LHCN-M2 (cell line): ENCODE measurements around the gene IPPK. TPM values are rescaled to one million over a fixed set of nuclear protein-coding genes. Genes with fewer than 3 reads are reported as not detected.
A peak's percentile ranks its signal among the peaks of the same experiment; 100 is the strongest.

Source experiments
- DNase-seq: peaks from one replicate; pipeline ENCODE4 v3.0.0-alpha.2; 2012; ENCODE audit warnings: low read depth
- total RNA-seq: library from RNA; depleted of rRNA; stranded (reverse); fragments of >200 nt; gene quantifications from 2 replicates; pipeline ENCODE4 v1.2.3, GENCODE V29; 2014

The IPPK gene
- total RNA-seq, 1 experiment from 2014 or later = 18.0 TPM

DNA sequence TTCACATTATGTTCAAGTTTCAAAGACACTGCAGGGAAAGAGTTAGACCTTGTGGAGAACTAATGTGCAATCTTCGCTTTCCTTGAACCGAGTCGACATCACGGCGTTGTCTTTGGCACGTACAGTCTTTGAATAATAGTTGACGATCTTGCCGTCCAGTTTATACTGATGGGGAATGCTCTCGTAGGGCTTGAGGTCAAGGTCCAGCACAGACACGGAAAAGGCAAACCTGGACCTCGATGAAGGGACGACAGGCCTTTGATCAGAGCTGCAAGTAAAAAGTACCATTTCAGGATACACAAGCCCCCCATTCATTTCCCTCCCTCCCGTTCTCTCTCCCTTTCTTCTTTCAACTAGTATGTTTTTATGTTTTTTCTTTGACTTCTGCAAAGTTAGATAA, 54.1 kb downstream of the IPPK start:
- no peak for DNase-seq

DNA sequence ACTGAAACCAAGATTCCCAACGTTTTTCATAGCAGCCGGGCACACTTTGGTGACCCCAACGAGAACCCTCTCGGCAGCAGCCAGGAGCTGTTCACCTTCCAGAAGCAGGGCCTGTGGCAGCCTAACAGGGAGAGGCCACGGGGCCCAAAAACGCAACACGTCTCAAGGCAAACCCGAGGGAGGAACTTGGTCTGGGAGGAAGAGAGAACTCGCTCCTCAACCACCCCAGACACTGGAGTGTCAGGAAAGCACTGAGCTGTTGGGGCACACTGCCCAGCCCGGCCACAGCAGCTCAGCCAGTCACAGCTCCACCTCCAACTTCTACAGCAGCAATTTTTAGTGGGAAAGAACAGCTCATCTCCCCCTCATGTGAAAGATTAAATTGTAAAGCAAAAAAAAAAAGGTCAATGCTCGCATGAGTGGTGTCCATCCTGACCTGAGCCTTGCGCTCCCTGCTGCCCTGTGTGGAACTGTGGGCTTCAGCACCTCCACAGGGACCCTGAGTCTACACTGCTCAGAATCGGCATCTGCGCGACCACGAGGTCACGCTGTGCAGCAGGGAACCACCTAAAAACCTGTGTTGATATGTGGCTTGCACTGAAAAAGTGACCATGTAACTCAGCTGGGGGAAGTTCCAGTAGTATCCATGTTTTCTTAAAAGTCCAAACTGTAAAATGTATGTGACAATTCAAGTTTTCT, 55.0 kb downstream of the IPPK start:
- DNase-seq = no peak

DNA sequence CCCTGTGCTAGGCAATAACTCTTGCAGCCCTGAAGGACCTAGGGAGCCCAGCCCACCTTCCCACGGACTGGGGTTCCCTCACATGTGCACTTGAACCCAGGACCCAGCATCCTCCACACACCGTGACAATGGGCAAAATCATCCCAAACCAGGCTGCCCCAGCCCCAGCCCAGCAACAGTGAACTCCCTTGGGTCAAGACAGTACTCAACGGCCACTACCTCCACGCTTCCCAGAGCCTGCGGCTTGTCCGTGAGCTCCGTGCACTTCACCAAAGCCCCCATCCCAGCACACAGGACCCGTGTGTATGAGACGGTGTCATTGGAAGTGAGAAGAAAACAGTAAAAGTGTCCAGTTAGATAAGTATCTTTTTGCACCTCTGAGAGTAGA, 55.8 kb downstream of the IPPK start:
- no peak for DNase-seq

DNA sequence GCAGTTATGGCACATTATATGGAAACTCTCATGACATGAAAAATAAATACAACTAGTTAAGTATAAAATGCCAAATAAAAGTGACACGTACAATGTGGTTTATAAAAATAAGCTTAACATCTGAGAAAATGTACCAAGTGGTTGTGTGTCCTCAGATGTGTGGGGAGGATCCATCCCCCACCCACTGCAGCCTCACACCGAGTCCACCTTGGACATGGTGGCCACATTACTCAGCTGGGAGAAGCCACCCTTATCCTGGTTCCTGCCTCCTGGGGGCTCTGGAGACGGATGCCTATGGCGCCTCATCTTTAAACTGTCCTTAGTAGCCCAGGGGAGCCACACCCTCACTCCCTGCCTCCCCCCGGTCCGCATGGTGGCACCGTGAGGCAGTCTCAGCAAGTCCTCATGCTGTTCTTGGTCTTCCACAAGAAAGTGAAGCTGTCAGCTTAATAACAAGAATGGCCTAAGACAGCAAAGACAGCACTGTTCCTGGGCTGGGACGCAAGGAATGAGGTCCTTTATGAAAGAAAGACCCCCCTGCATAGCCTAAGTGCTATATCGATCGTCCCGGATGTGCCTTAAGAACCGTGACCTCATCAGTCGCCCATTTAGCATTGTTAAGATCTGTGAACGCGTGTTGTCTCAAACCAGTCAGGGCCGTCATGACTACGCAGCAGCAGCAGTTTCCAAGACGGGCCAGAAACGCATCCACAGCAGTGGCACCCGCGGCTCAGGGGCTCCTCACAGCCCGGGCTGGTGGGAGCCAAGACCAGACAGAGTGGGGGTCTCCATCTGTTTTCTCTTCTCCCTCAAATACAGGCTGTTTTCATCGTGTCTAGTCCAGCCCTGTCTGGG, 56.4 kb downstream of the IPPK start:
- no peak for DNase-seq

DNA sequence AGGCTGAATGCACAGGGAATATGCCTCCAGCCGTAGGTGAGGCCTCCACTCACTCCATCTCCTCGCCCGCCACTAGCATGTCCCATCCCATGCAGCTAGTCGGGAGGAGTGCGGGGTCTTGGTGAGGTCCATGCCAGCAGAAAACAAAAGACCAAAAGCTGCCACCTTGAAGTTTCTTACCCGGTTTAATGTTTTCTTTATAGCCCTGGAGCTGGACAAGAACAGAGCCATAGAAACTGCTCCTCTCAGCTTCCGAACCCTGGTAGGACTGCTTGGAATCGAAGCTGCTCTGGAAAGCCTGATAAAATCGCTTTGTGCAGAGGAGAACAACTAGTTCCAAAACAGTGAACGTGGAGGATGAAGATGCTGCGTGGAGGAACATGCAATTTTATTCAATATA, 57.1 kb downstream of the IPPK start:
- DNase-seq = no peak

DNA sequence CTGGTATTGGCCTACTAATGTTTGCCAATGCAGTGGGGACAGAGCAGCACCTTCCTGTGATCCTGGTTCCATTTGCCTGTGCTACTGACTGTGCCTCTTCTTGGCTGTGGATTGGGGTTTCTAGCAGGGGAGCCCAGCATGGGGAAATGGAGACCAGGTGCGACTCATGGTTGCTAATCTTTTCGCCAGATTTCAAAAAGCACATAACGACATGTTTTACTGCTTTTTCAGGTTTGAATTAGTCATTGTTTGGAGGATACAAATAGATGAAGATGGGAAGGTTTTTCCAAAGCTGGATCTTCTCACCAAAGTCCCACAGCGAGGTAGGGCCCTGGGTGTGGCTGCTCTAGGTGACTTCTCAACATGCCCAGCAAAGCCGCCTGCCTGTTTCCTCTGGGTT, 57.6 kb downstream of the IPPK start:
- DNase-seq = no peak

GRCh38 chr9:92611621-92612285, 58.2 kb downstream of the IPPK start:
- DNase-seq = no peak

DNA sequence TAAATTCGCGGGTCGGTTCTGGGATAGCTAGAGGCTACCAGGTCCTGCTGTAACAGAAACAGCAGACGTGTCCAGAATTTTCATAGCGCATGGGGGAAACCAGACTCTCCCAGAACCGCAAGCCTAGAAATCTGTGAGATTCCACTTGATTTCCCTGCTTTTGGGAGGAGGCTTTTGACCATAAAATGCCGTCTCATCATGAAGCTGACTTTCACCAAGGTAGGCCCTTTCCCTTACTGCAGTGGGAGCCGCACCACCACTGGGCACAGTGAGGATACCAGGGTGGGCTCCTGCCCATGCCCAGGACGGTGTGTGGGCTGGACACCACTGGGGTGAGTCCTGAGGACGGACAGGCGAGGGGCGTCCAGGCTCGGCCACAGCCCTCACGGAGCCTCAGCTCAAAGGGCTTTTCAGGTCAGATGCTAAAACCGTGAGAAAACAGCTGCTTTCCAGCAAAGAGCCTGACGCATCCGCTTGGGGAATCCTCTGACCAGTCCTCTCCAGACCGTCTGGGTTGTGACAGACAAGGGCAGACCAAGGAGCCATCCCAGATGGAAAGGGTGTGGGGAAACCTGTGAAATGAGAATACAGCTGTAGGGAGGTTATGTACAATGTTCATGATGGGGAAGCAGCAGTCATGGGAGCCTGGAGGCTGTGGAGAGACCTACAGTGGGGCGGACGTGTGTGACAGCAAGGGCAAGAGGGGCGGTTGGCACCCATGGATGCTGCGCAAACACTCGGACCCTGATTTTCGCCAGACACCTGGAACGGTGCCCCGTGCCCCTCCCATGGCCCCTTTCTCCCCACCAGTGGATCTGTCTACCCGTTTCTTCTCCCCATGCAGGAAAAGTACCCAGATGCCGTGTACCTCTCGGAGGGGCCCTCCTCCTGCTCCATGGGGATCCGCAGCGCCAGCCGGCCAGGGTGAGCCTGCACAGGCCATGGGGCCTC, 59.2 kb downstream of the IPPK start:
- DNase-seq = peak; percentile 76

- DNase-seq = no peak
Measured at GRCh38 chr9:92608909-92609445, 61.0 kb downstream of the IPPK start.

DNA sequence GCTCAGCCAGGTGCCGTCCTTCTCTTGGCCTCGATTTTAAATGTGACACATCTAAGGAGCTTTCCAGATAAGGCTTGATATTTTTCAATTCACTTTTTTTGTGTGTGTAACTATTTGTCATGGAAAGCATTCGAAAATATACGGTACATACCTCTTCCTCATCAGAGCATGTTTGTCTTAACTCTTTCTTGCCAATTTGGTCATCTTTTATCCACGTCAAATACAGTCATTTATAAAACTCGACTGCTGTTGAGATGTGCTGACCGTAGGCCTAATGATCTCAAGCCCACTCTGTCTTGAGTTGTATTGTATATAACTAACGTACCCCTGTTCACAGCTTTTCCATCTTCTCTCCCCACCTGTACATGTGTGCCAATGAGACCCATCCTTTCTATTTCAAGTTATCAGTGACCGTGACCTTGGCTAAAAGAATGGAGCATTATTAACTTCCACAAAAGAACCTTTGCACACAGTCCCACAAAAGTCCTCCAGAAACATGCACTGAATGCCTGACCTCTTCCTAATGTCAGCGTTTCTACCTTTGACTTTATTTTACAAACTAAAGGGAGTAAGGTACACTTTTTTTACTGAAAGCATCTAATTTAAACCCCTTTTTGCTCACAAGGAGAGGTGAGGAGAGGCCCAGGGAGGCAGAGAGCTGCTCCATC, 61.6 kb downstream of the IPPK start:
- DNase-seq = no peak

DNA sequence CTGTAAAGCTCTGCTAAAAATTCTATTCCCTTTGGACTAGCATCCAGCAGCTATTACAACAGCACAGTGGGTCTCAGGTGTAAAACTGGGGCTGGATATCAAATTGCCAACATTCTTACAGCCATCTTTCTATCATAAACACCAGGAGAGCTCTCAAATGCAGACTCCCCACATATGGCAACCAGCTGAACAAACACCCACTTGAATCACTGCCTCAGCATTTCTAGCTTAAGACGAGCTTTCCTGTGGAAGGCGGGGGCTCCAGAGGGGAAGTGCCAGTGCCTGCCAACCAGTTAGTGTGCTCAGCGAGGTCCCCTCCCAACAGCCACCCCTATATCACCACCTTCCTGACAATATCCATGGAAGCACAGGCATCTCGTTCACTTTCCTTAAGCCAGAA, 62.2 kb downstream of the IPPK start:
- DNase-seq = peak; percentile 72

- DNase-seq = peak; percentile 68
Measured at GRCh38 chr9:92607088-92607487, 62.8 kb downstream of the IPPK start.

DNA sequence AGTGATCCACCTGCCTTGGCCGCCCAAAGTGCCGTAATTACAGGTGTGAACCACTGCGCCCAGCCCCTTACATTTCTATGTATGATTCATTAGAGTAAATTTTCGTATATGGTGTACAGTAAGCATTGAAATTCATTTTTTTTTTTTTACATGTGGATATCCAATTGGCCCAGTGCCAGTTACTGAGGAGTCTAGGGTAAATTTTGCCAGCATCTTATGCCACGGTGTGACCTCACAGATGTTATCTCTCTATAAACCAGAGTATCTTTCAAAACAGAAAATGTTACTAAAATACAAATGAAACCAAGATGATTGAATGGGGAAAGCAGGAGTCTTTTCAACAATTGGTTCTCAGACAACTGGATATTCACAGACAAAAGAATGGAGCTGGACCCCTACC, 64.7 kb downstream of the IPPK start:
- DNase-seq = no peak

GRCh38 chr9:92603990-92604389, 65.9 kb downstream of the IPPK start:
- DNase-seq = no peak

GRCh38 chr9:92603100-92603499, 66.8 kb downstream of the IPPK start:
- no peak for DNase-seq

DNA sequence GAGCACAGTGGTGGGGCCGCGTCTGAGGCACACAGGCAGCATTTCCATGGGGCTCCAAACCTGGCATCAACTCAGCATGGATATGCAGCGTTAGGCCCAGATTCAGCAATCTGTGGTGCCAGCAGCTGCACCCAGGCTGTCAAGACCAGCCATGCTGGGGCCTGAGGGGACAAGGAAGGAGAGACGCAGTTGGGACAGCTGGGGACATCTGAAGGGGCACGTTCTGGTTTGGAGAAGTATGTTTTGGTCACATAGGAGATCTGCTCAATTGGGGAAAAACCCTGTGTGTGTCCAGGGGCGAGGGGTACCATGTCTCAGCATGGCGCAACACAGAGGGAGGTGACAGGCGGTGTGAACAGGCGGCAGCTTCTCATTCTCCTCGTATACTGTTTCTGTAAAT, 67.5 kb downstream of the IPPK start:
- DNase-seq = no peak

- no peak for DNase-seq
Measured at GRCh38 chr9:92601451-92601850, 68.5 kb downstream of the IPPK start.

DNA sequence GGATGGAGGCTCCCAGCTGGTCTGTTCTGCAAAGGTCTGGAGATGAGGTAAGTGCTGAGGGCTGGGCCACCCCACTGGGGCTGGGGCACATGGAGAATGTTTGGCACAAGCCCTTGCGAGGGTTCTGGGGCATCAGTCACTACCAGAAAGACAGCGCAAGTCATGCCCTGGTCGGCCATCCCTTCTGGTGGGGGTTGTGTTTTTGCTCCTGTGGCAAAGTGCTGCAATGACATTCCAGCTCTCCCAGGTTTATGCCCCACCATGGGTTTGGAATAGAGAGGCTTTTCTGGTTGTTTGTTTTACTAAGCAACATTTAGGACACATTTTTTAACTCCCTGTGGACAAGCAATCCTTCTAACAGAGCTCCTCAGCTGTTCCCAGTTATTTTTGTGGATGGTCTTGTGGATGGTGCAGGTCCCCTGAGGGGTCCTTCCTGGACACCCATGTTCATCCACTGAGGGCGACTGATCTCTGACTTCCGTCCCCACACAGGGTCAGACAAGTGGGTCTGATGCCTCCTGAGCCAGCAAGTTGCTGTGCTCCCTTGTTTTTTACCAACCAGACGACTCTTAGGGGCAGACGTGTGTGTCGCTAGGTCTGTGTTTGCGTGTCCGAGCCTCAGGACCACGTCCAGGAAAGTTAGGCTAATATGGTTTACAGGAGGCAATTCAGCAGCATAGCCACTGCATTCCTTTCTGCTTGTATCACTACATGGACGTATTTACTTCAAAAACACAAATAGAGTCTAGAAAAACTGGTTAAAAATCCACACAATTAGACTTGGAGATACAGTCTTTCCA, 69.3 kb downstream of the IPPK start:
- peak; percentile 47 for DNase-seq

DNA sequence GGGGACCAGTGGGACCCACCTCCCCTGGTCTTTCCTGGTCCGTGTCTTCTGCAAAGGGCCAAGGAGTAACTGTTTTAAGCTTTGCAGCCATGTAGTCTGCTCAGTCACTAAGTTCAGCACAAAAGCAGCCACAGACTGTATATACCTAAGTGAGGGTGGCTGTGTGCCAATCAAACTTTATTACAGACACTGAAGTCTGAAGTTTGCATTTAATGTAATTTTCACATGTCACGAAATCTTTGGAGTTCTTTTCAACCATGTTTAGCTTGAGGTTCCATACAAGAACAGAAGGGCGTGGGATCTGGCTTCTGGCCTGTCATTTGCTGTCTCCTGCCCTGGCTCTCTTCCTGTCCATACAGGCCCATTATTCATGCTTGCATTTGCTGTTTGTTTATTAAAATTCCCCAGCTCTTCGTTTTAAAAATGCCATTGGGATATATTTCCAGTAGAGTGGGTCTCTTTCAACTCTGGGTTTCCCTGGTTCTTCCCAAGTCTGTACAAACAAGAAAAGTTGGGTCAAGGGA, 69.9 kb downstream of the IPPK start:
- DNase-seq = no peak

- no peak for DNase-seq
Measured at GRCh38 chr9:92598382-92598781, 71.5 kb downstream of the IPPK start.
